Activated CD8-positive, alpha-beta T cell treated with anti-CD3 and anti-CD28 coated beads for 36 hours (primary cell): Measurements from ENCODE around the gene PRKCE. TPM values are rescaled to one million over a fixed set of nuclear protein-coding genes. Genes with fewer than 3 reads are reported as not detected.

Source experiments
- ATAC-seq: fragments of 200-7000 bp; cut with Tn5 transposase; one replicate; pipeline ENCODE4 v1.10.0; 2021; ENCODE audit warnings: mild to moderate bottlenecking, moderate library complexity
- CTCF ChIA-PET: fragments of 350-600 bp; sonication (Branson Sonifier 250); formaldehyde crosslinking; loops from one replicate; lab custom pipeline; 2021; ENCODE audit warnings: antibody characterized with exemption; lab: Charles Lee
- POLR2A ChIA-PET: fragments of 350-600 bp; sonication (Branson Sonifier 250); formaldehyde crosslinking; loops from one replicate; lab custom pipeline; 2021; ENCODE audit warnings: antibody characterized with exemption; lab: Charles Lee
- DNase-seq: peaks from one replicate; pipeline ENCODE4 v3.0.0-alpha.2; 2020
- H3K27ac Mint-ChIP-seq: one replicate; pipeline ENCODE4 v1.8.0; 2021; ENCODE audit warnings: mild to moderate bottlenecking, mixed read lengths
- H3K27me3 Mint-ChIP-seq: one replicate; pipeline ENCODE4 v1.8.0; 2021; ENCODE audit warnings: mixed read lengths
- H3K36me3 Mint-ChIP-seq: one replicate; pipeline ENCODE4 v1.8.0; 2021; ENCODE audit warnings: low read depth, mixed read lengths
- H3K4me1 Mint-ChIP-seq: one replicate; pipeline ENCODE4 v1.8.0; 2021; ENCODE audit warnings: low read depth, mixed read lengths
- H3K4me3 Mint-ChIP-seq: one replicate; pipeline ENCODE4 v1.8.0; 2021; ENCODE audit warnings: mild to moderate bottlenecking, moderate library complexity, mixed read lengths
- H3K9me3 Mint-ChIP-seq: one replicate; pipeline ENCODE4 v1.8.0; 2021; ENCODE audit warnings: mixed read lengths
- CTCF ChIP-seq: fragments of 200-600 bp; IDR thresholded peaks from one replicate; pipeline ENCODE4 v1.8.0; 2022; ENCODE audit warnings: antibody characterized with exemption, mild to moderate bottlenecking
- intact Hi-C: fragments of 100-400 bp; cut with micrococcal nuclease; formaldehyde crosslinking; loops from one replicate; pipeline ENCODE4 v1.10.0; 2022
- total RNA-seq, 2 experiments: library from RNA; stranded (reverse); gene quantifications; one replicate each; pipeline ENCODE4 v1.2.3, GENCODE V29; 2021

Gene PRKCE
- total RNA-seq, 2 experiments from 2014 or later = 11.5 to 11.9 TPM

- intact Hi-C loops = no loop called here
- no peaks in the 10 kb centered on the region for H3K9me3 Mint-ChIP-seq
These were observed 27.4 kb downstream of the PRKCE start for GRCh38 chr2:45678791-45679348.

GRCh38 chr2:45680351-45680967, 29.0 kb downstream of the PRKCE start:
- DNase-seq (no peak), ATAC-seq (no peak)
- POLR2A ChIA-PET = no interaction called here
- H3K9me3 Mint-ChIP-seq = no peaks in the 10 kb centered on the region
- intact Hi-C loops = no loop called here
- CTCF ChIA-PET = no interaction called here
- H3K27me3 Mint-ChIP-seq = no peaks in the 10 kb centered on the region
- no peaks in the 10 kb centered on the region for H3K36me3 Mint-ChIP-seq
- no peak overlapping the region for H3K4me3 Mint-ChIP-seq
- H3K4me1 Mint-ChIP-seq = no peaks in the 10 kb centered on the region
- TF ChIP-seq CTCF = no peak
- no peak overlapping the region for H3K27ac Mint-ChIP-seq

More at GRCh38 chr2:45678791-45679348, 27.4 kb downstream of the PRKCE start:
- H3K27me3 Mint-ChIP-seq = no peaks in the 10 kb centered on the region
- ChIA-PET CTCF (no interaction called here), POLR2A (no interaction called here)
- ATAC-seq (no peak), DNase-seq (no peak)
- no peak overlapping the region for H3K27ac Mint-ChIP-seq
- no peak overlapping the region for H3K4me3 Mint-ChIP-seq
- no peak for TF ChIP-seq CTCF
- H3K4me1 Mint-ChIP-seq = no peaks in the 10 kb centered on the region
- H3K36me3 Mint-ChIP-seq = no peaks in the 10 kb centered on the region

DNA sequence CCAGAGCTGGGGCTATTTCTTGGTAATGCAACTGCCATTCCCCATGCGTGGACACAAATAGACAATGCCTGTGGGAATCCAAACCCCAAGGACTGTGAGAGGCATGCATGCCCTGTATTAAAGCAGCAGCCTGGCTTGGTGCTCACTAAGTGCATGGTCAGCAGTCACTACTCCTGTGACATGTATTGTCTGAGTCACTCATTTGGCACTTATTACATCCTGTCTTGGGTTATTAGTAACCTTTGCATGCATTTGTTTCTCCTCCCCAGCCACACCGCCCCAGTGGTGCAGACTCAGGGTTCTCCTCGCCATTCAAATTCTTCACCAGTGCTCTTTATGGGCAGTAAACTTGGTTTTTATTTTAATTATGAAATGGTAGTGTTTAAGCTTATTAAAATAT, 30.2 kb downstream of the PRKCE start:
- Mint-ChIP-seq H3K36me3 (no peaks in the 10 kb centered on the region), H3K4me3 (no peak overlapping the region), H3K4me1 (no peaks in the 10 kb centered on the region), H3K9me3 (no peaks in the 10 kb centered on the region), H3K27me3 (no peaks in the 10 kb centered on the region), H3K27ac (no peak overlapping the region)
- DNase-seq = peak; percentile 3
- TF ChIP-seq CTCF = no peak
- CTCF ChIA-PET = interaction anchor here (0.9 kb wide), 1 partner anchor 15 kb away, joined by 3 read pairs; no protein-coding TSS in a partner anchor
- POLR2A ChIA-PET = no interaction called here
- ATAC-seq = peak; percentile 74
- intact Hi-C loops = no loop called here

GRCh38 chr2:45683292-45683691, 31.8 kb downstream of the PRKCE start:
- ATAC-seq (no peak), DNase-seq (no peak)
- Mint-ChIP-seq H3K27me3 (no peaks in the 10 kb centered on the region), H3K36me3 (no peaks in the 10 kb centered on the region), H3K4me3 (no peak overlapping the region), H3K27ac (no peak overlapping the region), H3K4me1 (no peaks in the 10 kb centered on the region), H3K9me3 (no peaks in the 10 kb centered on the region)
- intact Hi-C loops = no loop called here
- no peak for TF ChIP-seq CTCF
- ChIA-PET POLR2A (no interaction called here), CTCF (no interaction called here)

DNA sequence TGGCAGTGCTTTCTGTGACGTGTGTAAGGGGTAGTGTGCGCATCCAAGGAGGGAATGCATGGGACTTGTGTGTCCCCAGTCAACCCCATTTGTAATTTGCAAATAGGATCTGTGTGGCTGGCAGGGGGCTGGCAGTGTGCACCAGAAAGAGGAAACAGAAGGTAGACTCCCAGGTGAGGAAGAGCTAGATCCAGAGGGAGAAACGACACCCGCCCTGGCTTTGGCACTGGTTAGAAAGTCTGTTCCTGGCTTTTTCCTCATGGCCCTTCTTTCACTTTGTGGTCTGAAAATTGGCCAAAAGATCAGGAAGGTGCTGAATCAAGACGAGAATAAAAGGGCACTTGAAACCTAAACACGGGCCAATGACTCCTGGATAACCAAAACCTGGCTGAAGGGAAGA, 33.3 kb downstream of the PRKCE start:
- ChIA-PET CTCF (interaction anchor here (0.6 to 1.7 kb wide), 2 partner anchors 94 to 124 kb away, joined by 3 to 4 read pairs; no protein-coding TSS in a partner anchor), POLR2A (no interaction called here)
- no peak for ATAC-seq
- no peak for TF ChIP-seq CTCF
- no peak for DNase-seq
- intact Hi-C loops = no loop called here
- Mint-ChIP-seq H3K9me3 (no peaks in the 10 kb centered on the region), H3K4me1 (no peaks in the 10 kb centered on the region), H3K27me3 (no peaks in the 10 kb centered on the region), H3K27ac (no peak overlapping the region), H3K36me3 (no peaks in the 10 kb centered on the region), H3K4me3 (no peak overlapping the region)
